NCI-H2196 treated with DMSO at 0.1 percent for 48 hours (cell line): Measurements from ENCODE around the gene SGCG.
"Not testable (repeated sequence)": the region's sequence is repeated elsewhere in the genome, so short reads cannot be mapped to it uniquely, and the experiment has no call there.

Experiments used
- DNase-seq: peaks from one replicate; lab custom pipeline; 2025; ENCODE audit not compliant: unreplicated experiment; lab: John Stamatoyannopoulos, UW

Gene SGCG

DNA sequence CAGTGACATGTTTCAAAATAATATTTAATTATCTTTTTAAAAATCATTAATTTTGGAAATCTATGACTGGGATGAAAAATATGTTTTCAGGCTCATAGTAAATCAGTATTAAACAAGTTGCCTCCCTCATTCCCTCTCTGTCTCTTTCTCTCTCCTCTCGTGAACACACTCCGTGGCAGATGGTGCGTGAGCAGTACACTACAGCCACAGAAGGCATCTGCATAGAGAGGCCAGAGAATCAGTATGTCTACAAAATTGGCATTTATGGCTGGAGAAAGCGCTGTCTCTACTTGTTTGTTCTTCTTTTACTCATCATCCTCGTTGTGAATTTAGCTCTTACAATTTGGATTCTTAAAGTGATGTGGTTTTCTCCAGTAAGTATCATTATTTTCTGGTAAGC lies 22.7 kb downstream of the SGCG start:
- DNase-seq: no peak

DNA sequence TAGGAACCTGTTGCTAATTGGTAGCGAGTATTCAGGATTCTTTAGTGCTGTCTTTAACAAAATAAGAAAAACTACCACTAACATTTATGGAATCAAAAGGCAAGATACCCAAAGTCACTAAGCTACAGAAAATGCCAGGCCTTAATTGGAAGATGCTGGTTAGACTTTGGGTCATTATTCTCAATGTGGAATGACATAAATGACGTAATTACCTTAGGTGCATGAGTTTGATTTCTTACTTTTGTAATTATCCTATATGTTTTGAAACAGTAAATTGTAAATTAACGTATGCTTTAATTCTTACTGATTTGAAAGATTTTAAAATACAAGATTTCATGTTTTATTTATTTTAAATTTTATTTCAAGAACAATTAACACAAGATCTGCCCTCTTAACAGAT lies 25.0 kb downstream of the SGCG start:
- DNase-seq: no peak

DNA sequence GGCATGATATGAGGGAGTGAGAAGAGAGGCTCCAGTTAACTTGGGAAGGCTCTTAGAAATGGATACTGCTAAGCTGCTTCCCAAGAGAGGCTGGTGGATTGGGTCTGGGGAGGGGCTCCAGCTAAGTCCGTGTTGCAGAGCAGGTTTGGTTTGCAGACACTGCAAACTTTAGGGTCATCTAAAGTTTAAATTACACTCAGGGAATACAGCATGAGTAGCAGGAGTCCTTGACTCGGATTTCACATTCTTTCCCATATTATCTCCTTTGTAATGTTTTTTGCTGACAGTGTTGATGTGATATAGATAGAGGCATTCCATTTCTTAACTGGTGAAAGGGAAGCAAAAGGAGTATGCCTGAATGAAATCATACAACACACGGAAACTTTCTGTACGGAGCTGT lies 31.9 kb downstream of the SGCG start:
- DNase-seq: no peak

DNA sequence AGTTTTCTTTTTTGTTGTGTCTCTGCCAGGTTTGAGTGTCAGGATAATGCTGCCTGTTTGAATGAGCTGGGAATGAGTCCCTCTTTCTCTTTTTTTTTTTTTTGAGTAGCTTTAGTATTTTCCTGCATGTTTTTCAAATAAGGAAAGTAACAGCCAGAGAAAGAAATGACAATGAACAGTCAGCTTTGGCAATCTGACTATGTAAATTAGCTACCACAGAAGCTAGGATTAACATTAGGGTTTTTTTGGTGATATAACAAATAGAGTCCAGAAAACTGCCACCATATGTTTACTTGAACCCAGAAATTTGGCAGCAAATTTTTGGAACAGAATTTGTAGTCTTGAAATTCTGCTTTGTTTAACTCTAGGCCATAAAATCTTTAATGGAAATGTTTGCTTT lies 50.5 kb downstream of the SGCG start:
- DNase-seq: no peak

DNA sequence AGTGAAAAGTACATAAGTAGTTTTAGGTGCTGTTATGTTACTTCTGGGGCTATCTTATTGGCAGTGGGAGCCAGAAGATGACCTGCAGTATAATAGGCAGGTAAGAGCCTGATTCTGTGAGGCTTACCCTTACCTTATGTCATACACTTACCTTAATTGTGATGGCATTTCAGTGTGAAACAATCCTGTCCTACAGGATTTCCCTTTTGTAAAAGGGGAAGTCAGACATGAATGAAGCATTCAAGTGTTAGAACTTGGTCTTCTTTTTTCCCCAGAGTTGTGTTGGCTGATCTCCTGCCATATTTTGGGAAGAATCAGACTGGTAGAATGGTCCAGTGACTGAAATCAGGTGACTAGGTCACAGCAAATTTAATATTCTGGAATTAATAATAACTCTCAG lies 55.2 kb downstream of the SGCG start:
- DNase-seq: no peak

DNA sequence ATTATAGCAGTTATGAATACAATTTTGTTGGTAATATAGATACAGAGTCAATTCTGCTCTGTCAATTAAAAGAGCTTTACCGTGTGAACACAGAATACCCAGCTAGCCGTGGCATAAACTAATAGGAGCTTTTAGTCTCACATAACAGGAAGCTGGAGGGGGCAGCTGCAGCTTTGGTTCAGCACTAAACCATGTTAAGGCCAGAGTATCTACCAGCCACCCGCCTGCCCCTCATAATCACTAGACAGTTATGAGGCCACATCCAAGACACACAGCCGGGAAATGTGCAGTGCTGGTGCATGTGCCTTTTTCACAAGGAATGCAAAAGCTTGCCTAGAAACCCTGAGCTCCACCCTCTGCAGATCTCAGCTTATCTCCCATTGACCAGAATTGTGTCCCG lies 62.3 kb downstream of the SGCG start:
- no peak for DNase-seq

DNA sequence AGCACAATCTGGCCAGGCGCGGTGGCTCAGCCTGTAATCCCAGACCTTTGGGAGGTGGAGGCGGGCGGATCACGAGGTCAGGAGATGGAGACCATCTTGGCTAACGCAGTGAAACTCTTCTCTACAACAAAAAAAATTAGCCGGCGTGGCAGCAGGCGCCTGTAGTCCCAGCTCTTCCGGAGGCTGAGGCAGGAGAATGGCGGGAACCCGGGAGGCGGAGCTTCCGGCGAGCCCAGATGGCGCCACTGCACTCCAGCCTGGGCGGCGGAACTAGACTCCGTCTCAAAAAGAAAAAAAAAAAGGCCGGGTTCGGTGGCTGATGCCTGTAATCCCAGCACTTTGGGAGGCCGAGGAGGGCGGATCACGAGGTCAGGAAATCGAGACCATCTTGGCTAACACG lies 67.6 kb downstream of the SGCG start:
- not testable (repeated sequence) for DNase-seq

DNA sequence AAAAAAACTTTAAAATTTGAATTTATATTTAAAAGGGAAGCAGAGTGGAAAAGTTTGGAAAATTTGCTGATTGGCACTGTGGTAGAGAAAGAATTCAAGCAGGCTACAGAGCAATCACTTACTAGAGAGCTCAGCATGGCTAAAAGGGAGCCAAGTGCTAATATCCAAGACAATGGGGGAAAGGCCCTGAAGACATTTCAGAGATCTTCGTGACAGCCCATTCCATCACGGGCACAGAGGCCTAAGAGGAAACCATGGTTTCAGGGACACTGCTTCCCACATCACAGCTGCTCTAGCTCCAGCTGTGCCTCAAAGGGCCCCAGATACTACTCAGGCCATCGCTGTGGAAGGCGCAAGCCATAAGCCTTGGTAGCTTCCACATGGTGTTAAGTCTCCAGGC lies 73.7 kb downstream of the SGCG start:
- no peak for DNase-seq

DNA sequence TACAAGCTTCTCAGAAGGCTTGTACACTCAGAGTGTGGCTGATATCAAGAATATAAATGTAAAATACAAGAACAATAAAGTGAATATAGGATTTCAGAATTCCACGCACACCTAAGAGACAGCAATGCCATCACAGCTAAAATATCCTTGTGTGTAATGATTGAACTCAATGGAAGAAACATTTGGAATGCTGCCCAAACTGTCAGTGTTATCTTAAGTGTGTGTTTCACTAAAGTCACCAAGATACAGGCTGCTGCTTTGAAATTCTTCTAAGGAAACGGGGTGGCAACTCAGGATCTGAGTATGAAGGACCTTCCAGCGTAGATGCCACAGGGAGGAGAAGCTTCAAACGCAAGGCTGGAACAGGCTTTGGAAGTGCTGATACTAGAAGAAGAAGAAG lies 86.8 kb downstream of the SGCG start:
- DNase-seq: no peak

DNA sequence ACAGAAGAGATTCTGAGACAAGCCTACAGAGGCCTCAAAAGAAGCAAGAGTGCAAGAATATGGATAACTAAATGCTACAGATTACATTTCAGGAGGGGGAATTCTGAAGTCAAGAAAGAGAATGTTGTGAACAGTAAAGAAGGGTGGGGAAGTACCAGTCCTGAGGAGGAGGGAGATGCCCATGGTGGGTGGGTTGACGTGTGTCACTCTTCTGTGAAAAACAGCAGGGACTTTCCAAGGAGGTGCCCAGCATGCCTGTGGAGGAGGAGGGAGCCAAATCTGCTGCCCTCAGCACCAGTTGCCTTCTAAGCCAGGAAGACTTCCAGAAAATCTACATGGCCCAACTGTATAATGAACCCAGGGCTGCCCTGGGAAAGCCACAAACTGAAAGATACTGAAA lies 87.7 kb downstream of the SGCG start:
- DNase-seq: no peak

DNA sequence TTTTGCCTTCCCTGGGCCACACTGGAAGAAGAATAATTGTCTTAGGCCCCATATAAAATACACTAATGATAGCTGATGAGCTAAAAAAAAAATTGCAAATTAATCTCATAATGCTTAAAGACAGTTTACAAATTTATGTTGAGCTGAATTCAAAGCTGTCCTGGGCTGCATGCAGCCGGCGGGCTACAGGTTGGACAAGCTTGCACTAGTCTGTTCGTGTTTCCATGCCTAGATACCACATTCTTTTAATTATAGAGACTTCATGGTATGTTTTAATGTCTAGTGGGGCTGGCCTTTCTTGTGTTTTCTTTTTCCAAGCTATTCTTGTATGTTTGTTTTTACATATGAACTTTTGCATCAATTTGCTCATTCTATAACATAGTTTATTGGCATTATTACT lies 90.6 kb downstream of the SGCG start:
- DNase-seq: no peak

DNA sequence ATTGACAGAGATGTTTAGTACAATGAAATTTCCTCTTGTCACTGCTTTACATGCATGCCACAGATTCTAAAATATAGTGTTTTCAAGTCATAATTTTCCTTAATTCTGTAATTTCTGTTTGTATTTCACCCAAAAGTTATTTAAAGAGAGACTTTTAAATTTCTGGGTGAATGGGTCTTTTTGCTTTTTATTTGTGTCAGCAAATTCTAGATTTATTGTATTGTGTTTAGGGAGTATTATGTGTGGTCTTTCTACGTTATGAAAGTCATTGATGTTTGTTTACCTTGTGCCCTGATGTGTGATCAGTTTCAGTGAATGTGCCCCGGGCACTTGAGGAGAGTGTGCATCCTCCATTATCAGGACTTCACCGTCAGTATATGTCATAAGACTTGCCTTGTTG lies 92.7 kb downstream of the SGCG start:
- DNase-seq: no peak

DNA sequence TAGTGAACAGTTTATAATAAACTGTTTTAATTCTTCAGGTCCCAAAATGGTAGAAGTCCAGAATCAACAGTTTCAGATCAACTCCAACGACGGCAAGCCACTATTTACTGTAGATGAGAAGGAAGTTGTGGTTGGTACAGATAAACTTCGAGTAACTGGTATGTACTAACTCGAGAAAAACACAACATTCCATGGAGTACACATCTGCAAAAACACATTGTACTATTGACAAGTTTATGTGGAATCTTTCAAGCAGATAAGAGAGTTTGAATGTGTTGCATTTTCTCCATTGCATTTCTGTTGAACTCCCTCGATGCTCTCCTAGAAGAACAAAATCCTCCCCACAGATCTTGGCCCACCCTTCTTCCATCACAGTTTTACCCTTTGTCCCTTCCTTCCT lies 98.5 kb downstream of the SGCG start:
- DNase-seq: no peak

DNA sequence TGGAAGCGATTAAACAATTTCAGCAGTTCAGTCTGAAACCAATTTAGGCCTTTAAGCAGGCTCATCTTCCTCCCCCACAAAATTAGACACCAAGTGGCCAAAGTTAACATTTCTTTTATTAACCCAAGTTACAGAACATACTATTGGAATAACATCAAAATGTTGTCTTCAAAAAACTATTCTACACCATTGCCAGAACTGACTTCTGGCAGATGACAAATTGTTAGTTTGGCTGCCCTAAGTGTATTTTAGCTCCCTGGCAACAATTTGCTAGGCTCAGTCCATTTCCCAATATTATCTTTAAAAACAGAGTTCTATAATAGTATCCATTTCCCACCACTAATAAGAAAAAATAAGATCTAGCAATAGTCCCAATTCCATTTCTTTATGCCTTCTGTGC lies 107.8 kb downstream of the SGCG start:
- DNase-seq: no peak

DNA sequence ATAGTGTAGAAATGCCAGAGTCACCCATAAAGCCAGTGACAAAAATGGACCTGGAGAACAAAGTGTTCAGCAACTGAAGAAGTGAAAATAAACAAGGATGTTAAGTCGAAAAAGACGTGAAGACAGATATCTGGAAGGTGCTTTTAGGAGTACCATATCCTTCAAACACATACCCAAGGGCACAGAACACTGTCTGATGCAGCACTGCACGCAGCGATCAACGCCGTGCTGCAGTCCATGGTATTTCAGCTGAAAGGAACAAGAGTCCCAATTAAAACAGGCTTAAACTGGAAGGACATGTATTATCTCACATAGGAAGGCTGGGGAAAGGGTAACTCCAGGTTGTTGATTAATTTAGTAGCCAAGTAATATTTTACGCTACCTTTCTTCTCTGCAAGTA lies 108.2 kb downstream of the SGCG start:
- no peak for DNase-seq

DNA sequence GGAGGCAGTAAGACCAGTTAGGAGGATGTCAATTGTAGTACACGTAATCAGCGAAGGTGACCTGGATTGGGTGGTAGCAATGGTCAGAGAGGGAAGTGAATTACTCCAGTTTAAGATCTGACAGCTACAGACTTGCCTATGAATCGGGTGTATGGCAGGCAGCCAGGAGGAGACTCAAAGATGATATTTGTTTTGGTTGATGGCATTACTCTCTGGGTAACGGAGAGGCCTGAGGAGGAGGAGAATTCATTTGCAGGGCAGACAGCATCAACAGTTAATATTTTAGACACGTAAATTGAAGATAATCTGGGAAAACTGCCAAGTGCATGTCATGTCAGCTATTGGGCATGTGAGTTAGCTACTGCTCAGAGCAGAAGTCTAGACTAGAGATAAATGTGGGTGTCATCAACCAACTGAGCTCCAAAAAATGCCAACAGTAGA lies 109.2 kb downstream of the SGCG start:
- no peak for DNase-seq

DNA sequence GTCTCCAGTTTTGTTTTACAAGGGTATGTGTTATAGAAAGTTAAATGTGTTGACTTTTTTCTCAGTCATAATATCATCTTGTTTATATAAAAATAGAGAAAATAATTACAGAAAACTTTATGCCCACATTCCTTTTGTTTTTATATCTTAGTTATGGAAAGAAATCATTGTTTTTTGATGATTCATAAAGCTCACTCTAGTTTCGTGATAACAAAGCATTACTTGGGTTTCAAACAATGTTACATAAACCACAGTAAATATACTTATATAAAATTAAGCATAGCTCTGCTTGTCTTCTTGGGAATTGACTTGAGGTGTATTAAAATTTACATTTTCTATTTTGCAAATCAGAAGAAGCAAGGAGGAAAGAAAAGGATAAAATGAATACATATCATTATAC lies 111.8 kb downstream of the SGCG start:
- DNase-seq: no peak

DNA sequence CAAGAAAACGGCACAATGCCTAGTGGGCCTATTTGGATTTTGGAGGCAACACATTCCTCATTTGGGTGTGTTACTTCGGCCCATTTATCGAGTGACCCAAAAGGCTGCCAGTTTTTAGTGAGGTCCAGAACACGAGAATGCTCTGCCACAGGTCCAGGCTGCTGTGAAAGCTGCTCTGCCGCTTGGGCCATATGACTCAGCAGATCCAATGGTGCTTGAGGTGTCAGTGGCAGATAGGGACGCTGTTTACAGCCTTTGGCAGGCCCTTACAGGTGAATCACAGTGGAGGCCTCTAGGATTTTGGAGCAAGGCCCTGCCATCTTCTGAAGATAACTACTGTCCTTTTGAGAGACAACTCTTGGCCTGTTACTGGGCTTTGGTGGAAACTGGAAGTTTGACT lies 134.1 kb downstream of the SGCG start:
- not testable (repeated sequence) for DNase-seq

DNA sequence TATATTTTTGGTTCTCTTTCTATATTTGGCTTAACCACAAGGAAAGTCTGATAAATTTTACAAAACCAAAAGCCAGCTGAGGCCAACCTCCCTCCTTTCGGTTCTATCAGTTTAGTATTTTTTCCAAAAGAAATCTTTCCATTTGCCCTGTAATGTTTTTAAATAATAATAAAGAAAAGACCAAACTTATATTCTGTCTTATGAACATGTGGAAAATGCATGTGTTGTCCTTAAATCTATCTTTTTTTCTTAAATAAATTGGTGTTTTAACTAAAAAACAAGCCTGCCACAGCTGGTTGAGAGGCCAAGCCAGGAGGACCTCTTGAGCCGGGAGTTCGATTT lies 139.1 kb downstream of the SGCG start:
- DNase-seq: no peak

DNA sequence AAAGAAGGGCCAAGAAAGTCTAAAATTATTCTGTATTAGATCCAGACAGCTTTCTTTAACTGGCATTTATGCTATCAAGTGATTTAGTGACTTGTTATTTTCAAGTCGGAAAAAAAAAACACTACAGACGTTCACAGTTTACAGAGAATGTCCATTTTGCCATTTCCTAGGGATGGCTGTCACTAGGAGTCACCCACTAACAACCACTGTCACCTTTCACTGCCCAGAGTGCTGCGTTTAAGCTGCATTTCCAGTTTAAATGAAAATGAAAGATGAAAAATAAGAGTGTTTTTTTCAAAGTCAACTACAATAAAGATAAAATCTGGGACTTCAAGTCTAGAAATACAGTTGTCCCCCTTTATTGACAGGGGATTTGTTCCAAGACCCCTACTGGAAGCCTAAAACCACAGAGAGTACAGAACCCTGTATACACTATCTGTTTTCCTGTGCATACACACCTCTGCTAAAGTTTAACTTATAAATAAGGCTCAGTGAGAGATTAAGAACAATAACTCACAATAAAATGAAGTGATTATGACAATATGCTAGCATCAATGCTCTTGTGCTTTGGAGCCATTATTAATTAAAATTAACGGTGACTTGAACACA lies 140.3 kb downstream of the SGCG start:
- no peak for DNase-seq

DNA sequence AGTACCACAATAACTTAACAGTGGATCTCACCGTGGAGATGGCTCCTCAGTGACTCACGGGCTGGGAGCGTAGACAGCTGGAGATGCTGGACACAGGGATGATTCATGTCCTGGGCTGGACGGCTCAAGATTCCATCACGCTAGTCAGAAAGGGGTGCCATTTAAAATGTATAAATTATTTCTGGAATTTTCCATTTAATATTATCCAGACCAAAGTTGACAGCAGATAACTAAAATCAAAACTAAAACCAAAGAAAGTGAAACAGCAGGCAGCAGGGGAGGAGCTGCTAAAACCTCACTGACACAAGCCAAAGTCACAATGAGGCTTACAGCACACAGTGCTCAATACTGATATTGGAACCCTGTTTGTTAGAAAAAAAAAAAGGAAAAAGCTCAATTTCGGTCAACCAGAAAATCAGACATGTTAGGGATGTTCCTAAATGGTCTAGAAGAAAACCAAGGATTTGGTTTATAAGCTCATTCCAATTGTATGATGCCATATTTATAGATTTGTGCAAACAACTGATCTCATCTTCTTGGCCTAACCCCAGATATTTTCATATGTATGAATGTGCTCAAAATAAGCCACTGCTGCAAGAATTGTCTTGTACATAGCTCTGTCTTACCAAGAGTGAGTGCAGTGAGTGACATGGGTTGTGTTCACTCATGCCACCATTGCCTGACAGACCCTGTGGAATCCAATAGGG lies 140.9 kb downstream of the SGCG start:
- no peak for DNase-seq

DNA sequence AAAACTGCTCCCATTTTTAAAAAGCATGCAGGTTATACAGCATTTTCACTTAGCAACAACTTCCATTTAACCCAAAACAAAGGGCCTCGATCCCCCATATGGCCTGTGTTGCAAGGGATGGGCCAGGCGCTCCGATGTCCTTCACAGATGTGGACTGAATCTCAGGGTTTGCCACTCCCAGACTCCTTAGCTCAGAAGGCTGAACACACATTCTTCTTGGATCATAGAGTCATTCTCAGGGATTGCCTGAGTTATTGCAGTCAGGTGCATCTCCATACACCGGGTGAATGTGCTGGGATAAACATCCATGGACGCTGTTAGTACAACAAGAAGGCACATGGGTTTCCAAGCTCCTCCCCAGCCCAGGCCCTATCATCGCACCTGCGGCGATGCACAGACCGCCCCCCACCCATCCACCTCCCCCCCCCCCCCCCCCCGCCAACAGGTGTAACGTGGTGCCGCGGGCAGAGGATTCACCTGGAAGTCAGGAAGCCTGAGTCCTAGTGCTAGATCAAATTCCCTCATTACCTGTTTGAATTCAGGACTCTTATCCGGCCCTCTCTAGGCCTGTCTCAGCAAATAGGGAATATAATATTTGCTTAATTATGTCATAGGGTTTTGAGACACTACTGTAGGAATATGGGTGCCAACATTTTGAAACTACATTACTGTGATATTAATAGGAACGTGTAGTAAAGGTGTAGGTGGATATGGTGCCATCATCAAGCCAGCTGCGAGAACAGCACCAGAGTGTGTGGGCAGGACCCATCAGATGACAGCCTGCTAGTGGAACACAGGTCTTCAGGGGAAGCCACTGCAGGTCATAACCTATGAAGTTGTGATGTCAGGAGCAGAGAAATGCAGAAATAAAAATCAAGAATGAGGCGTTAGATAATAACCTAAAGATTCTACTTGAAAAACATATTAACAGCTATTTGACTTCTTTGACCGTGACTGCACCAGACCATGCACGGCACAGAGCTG lies 141.9 kb downstream of the SGCG start:
- peak; percentile 65 for DNase-seq
